ENCODE measurements around the gene IRGQ.

Gene IRGQ

DNA sequence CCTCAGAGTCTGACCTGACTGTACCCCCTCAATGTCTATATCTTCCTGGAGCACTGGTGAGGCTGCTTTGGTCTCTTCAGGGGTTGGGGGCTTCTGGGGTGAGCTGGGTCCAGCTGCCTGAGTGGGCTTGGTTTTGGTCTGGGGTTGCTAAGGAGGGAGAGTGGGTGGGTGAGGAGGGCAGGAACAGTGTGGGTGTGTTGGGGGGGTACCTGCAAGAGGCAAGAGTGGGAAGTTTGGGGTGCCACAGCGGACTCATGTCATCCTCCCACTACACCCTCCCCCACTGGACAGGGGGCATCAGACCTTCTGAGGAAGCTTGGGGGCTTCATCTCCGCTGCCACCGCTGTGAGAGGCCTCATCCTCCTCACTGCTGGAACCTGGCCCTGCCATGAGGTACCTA is 49.4 kb downstream of the IRGQ start:
- TF ChIP-seq, protein P1, sequence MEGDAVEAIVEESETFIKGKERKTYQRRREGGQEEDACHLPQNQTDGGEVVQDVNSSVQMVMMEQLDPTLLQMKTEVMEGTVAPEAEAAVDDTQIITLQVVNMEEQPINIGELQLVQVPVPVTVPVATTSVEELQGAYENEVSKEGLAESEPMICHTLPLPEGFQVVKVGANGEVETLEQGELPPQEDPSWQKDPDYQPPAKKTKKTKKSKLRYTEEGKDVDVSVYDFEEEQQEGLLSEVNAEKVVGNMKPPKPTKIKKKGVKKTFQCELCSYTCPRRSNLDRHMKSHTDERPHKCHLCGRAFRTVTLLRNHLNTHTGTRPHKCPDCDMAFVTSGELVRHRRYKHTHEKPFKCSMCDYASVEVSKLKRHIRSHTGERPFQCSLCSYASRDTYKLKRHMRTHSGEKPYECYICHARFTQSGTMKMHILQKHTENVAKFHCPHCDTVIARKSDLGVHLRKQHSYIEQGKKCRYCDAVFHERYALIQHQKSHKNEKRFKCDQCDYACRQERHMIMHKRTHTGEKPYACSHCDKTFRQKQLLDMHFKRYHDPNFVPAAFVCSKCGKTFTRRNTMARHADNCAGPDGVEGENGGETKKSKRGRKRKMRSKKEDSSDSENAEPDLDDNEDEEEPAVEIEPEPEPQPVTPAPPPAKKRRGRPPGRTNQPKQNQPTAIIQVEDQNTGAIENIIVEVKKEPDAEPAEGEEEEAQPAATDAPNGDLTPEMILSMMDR (IDR thresholded peaks at IDR 0.05; ENCODE audit: low read depth, low read length, missing control alignments) = no peak
- no peak overlapping the region for H3K4me3 ChIP-seq (ENCODE audit: low read depth, low read length)
- in situ Hi-C loops (cut with HindIII; ENCODE audit: low sequenced_read_pairs) = no loop called here
- no peak for DNase-seq (ENCODE audit: low read depth)

DNA sequence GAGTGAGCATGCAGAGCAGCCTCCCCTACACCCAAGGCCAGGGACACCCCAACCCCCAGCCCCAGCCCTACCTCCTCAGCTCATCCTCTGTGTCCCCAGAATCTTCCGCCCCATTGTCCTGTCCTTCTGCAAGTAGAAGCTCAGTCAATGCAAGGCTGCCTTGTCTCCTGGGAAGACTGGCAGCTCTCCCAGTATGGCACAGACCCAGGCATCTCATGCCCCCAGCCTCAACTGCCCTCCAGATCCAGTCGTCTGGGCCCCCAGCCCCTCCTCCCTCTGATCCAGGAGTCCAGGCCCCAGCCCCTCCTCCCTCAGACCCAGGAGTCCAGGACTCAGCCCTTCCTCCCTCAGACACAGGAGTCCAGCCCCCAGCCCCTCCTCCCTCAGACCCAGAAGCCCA is 50.0 kb downstream of the IRGQ start:
- in situ Hi-C loops (cut with HindIII; ENCODE audit: low sequenced_read_pairs) = no loop called here
- no peak for DNase-seq (ENCODE audit: low read depth)
- TF ChIP-seq, protein P1 (IDR thresholded peaks at IDR 0.05; ENCODE audit: low read depth, low read length, missing control alignments) = no peak
- H3K4me3 ChIP-seq (ENCODE audit: low read depth, low read length) = no peak overlapping the region

DNA sequence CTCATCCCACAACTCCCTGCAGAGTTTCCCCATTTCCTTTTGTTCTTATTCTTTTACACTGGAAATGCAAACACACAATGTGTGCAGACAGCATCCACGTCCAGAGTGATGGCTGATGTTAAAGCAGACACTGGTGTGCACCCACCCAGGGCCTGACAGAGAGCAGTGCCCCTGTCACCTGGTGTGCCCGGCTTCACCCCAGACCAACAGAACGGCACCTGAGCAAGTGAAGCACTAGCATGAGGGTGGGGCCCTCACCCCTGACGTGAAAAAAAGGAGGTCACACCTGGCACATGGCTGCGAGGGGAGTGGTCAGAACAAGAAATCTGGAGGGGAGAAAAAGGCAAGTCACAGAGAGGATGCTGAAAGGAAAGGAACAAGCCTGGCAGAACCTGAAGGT is 50.7 kb downstream of the IRGQ start:
- no peak overlapping the region for H3K4me3 ChIP-seq (ENCODE audit: low read depth, low read length)
- no peak for DNase-seq (ENCODE audit: low read depth)
- TF ChIP-seq, protein P1 (IDR thresholded peaks at IDR 0.05; ENCODE audit: low read depth, low read length, missing control alignments) = no peak
- in situ Hi-C loops (cut with HindIII; ENCODE audit: low sequenced_read_pairs) = no loop called here

DNA sequence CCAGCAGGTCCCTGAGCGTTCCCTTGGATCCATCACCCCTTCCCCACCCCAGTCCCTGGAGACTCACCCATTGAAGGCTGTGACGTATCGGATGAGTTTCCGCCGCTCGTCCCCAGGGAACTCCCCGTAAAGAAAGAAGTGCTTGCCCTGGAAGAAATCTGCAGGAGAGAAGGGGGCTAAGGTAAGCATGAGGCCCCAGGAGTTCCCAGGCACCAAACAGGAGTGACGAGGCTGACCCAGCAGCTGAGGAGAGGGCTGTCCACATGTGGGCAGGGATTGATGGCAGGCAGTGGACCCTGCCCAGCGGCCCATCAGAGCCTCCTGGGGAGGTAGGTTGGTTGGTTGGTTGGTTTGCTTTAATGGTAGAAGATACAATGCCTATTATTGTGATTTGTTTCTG is 51.9 kb downstream of the IRGQ start:
- no peak overlapping the region for H3K4me3 ChIP-seq (ENCODE audit: low read depth, low read length)
- no peak for DNase-seq (ENCODE audit: low read depth)
- TF ChIP-seq, protein P1 (IDR thresholded peaks at IDR 0.05; ENCODE audit: low read depth, low read length, missing control alignments) = no peak
- in situ Hi-C loops (cut with HindIII; ENCODE audit: low sequenced_read_pairs) = no loop called here

DNA sequence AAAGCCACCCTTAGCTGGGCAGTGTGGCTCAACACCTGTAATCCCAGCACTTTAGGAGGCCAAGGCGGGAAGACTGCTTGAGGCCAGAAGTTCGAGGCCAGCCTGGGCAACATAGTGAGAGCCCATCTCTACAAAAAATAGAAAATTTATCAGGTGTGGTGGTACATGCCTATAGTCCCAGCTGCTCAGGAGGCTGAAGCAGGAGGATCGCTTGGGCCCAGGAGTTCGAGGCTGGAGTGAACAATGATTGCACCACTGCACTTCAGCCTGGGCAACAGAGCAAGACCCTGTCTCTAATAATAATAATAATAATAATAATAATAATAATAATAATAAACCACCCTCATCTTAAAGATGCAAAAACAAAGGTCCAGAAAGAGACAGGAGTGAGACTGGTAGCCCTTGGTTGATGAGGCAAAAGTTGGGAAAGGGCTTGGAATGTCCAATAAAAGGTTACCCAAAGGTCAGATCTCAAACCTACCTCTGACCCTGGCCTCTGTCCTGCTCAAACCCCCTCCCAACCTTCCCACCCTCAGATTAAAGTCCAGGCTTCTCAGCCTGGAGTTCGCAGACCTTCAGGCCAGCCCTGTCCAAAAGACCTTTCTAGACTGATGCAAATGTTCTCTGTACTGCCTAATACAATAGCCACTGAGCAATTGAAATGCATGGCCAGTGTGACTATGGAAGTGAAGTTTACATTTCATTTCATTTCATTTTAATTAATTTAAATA is 53.8 kb downstream of the IRGQ start:
- no peak for DNase-seq (ENCODE audit: low read depth)
- in situ Hi-C loops (cut with HindIII; ENCODE audit: low sequenced_read_pairs) = no loop called here
- TF ChIP-seq, protein P1 (IDR thresholded peaks at IDR 0.05; ENCODE audit: low read depth, low read length, missing control alignments) = no peak

DNA sequence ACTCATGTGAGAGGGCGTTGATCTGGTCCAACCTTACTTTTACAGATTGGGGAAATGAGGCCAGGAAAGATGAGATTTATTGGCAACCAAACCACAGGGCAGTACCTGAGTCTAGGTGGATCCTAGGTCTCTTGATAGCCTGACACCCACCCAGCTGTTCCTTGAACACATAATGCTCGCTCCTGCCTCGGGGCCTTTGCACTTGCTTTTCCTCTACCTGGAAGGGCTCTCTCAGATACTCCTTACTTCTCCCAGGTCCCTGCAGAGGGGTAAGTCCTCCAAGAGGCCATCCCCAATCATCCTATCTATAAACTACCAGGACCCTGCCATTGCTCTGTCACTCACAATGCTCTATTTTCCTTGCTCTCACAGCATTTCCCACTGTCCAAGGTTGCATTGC is 55.6 kb downstream of the IRGQ start:
- TF ChIP-seq, protein P1 (IDR thresholded peaks at IDR 0.05; ENCODE audit: low read depth, low read length, missing control alignments) = no peak
- no peak for DNase-seq (ENCODE audit: low read depth)
- in situ Hi-C loops (cut with HindIII; ENCODE audit: low sequenced_read_pairs) = no loop called here
- no peak overlapping the region for H3K4me3 ChIP-seq (ENCODE audit: low read depth, low read length)

More for the DNA sequence above, 53.8 kb downstream of the IRGQ start:
- no peak overlapping the region for H3K4me3 ChIP-seq (ENCODE audit: low read depth, low read length)
